ENCODE data around the gene IGSF1. TPM values are rescaled to one million over a fixed set of nuclear protein-coding genes. Genes with fewer than 3 reads are reported as not detected.

Gene IGSF1
- total RNA-seq, 1 experiment from 2014 or later = 0.08 TPM

DNA sequence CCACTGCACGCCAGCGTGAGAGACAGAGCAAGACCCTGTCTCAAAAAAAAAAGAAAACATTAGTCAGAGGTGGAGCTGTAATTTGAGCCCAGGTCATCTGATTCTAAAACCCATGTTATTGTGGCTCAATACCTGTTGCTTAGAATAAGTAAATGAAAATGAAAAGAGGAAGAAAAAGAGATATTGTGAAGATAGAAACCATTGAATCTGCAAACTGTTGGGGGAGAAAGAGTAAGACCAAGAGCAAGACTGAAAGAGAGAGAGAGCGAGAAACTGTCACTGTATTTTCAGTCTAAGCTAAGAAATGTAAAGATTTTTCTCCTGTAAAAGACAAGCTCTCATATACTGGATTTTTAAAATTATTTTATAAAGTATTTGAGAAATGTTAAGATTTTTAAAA is 9.7 kb upstream of the IGSF1 start:
- Histone ChIP-seq H3K4me3 (ENCODE audit: low read depth in 2 of 2, low read length in 2 of 2) (no peak overlapping the region), H3K27me3 (ENCODE audit: control insufficient read depth, insufficient read depth, low read length) (peaks cover 5% of the 10 kb centered on the region), H3K4me1 (ENCODE audit: control insufficient read depth, insufficient read depth, low read length) (no peaks in the 10 kb centered on the region), H3K36me3 (ENCODE audit: control insufficient read depth, insufficient read depth, low read length) (no peaks in the 10 kb centered on the region), H3K27ac (ENCODE audit: low read length) (no peak overlapping the region), H3K9me3 (ENCODE audit: control insufficient read depth, insufficient read depth, low read depth, low read length) (no peaks in the 10 kb centered on the region)
- BruUV-seq (replicated peaks) = no TSS peak
- in situ Hi-C loops (cut with HindIII; ENCODE audit: low pct_unique_long_range_greater_than_20kb, low sequenced_read_pairs) (no loop called here), intact Hi-C loops (cut with micrococcal nuclease; ENCODE audit: unreplicated experiment) (no loop called here)
- ATAC-seq = no peak
- ChIA-PET CTCF (no interaction called here), POLR2A (no interaction called here)
- no peak for DNase-seq (ENCODE audit: low read depth, low spot score)
- TF ChIP-seq, protein P1, sequence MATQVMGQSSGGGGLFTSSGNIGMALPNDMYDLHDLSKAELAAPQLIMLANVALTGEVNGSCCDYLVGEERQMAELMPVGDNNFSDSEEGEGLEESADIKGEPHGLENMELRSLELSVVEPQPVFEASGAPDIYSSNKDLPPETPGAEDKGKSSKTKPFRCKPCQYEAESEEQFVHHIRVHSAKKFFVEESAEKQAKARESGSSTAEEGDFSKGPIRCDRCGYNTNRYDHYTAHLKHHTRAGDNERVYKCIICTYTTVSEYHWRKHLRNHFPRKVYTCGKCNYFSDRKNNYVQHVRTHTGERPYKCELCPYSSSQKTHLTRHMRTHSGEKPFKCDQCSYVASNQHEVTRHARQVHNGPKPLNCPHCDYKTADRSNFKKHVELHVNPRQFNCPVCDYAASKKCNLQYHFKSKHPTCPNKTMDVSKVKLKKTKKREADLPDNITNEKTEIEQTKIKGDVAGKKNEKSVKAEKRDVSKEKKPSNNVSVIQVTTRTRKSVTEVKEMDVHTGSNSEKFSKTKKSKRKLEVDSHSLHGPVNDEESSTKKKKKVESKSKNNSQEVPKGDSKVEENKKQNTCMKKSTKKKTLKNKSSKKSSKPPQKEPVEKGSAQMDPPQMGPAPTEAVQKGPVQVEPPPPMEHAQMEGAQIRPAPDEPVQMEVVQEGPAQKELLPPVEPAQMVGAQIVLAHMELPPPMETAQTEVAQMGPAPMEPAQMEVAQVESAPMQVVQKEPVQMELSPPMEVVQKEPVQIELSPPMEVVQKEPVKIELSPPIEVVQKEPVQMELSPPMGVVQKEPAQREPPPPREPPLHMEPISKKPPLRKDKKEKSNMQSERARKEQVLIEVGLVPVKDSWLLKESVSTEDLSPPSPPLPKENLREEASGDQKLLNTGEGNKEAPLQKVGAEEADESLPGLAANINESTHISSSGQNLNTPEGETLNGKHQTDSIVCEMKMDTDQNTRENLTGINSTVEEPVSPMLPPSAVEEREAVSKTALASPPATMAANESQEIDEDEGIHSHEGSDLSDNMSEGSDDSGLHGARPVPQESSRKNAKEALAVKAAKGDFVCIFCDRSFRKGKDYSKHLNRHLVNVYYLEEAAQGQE (IDR thresholded peaks at IDR 0.05; ENCODE audit: insufficient read depth in 1 of 2, low read depth in 2 of 2, low read length in 1 of 2) = no peak
- TF ChIP-seq, protein P2, sequence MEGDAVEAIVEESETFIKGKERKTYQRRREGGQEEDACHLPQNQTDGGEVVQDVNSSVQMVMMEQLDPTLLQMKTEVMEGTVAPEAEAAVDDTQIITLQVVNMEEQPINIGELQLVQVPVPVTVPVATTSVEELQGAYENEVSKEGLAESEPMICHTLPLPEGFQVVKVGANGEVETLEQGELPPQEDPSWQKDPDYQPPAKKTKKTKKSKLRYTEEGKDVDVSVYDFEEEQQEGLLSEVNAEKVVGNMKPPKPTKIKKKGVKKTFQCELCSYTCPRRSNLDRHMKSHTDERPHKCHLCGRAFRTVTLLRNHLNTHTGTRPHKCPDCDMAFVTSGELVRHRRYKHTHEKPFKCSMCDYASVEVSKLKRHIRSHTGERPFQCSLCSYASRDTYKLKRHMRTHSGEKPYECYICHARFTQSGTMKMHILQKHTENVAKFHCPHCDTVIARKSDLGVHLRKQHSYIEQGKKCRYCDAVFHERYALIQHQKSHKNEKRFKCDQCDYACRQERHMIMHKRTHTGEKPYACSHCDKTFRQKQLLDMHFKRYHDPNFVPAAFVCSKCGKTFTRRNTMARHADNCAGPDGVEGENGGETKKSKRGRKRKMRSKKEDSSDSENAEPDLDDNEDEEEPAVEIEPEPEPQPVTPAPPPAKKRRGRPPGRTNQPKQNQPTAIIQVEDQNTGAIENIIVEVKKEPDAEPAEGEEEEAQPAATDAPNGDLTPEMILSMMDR (IDR thresholded peaks at IDR 0.05) = no peak
- TF ChIP-seq TCF7L2 (IDR thresholded peaks at IDR 0.05; ENCODE audit: low read depth, low read length) = no peak
- TF ChIP-seq POLR2AphosphoS5 (IDR thresholded peaks at IDR 0.05; ENCODE audit: low read depth, low read length) = no peak

DNA sequence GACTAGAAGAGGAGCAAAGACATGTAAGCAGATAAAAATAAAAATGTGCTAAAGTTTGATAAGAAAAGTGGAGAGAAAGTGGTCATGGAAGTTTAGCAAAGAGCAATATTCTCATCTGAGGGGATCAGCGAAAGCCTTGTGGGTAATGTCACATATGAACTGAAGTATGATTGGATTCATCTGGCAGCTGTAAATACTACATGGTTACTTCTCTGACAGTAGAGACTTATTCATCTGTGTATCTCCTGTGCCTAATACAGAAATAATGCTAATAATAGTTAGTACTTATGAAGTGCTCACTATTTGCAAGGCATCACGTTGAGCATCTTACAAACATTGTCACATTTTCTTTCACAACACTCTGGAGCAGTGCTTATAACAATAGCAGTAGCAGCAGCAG is 8.9 kb upstream of the IGSF1 start:
- DNase-seq (ENCODE audit: low read depth, low spot score) (no peak), ATAC-seq (no peak)
- intact Hi-C loops (cut with micrococcal nuclease; ENCODE audit: unreplicated experiment) (no loop called here), in situ Hi-C loops (cut with HindIII; ENCODE audit: low pct_unique_long_range_greater_than_20kb, low sequenced_read_pairs) (no loop called here)
- Histone ChIP-seq H3K27ac (ENCODE audit: low read length) (no peak overlapping the region), H3K27me3 (ENCODE audit: control insufficient read depth, insufficient read depth, low read length) (peaks cover 5% of the 10 kb centered on the region), H3K9me3 (ENCODE audit: control insufficient read depth, insufficient read depth, low read depth, low read length) (no peaks in the 10 kb centered on the region), H3K4me1 (ENCODE audit: control insufficient read depth, insufficient read depth, low read length) (no peaks in the 10 kb centered on the region), H3K4me3 (ENCODE audit: low read depth in 2 of 2, low read length in 2 of 2) (no peak overlapping the region), H3K36me3 (ENCODE audit: control insufficient read depth, insufficient read depth, low read length) (no peaks in the 10 kb centered on the region)
- TF ChIP-seq, protein P2 (IDR thresholded peaks at IDR 0.05) = no peak
- TF ChIP-seq, protein P1 (IDR thresholded peaks at IDR 0.05; ENCODE audit: insufficient read depth in 1 of 2, low read depth in 2 of 2, low read length in 1 of 2) = no peak
- no peak for TF ChIP-seq TCF7L2 (IDR thresholded peaks at IDR 0.05; ENCODE audit: low read depth, low read length)
- TF ChIP-seq SIN3A (IDR thresholded peaks at IDR 0.05; ENCODE audit: borderline replicate concordance, insufficient read depth, low read depth, low read length) = no peak
- TF ChIP-seq POLR2AphosphoS5 (IDR thresholded peaks at IDR 0.05; ENCODE audit: low read depth, low read length) = no peak
- BruUV-seq (replicated peaks) = no TSS peak
- POLR2A ChIA-PET = no interaction called here
- CTCF ChIA-PET = no interaction called here

All from Panc1 (cell line).